H1 (cell line): Measurements from ENCODE around the gene PRRC2C. TPM values are rescaled to one million over a fixed set of nuclear protein-coding genes. Genes with fewer than 3 reads are reported as not detected.

Experiments
- CTCF ChIA-PET: fragments of 300-600 bp; sonication (Branson Sonifier 250); formaldehyde crosslinking; loops from one replicate; lab custom pipeline; 2021; ENCODE audit not compliant: partially characterized antibody; lab: Charles Lee
- POLR2A ChIA-PET: fragments of 300-600 bp; sonication (Branson Sonifier 250); formaldehyde crosslinking; loops from one replicate; lab custom pipeline; 2021; ENCODE audit warnings: inconsistent platforms; ENCODE audit not compliant: partially characterized antibody; lab: Charles Lee
- DNase-seq, 2 experiments: peaks; one replicate each; pipeline versions ENCODE4 v3.0.0 to v3.0.0-alpha.2; 2010 to 2022; ENCODE audit warnings: low spot score in 2 of 2, low read depth in 1 of 2, mixed read lengths in 1 of 2
- FAIRE-seq: peaks from 2 replicates; lab custom pipeline; 2011; peaks lifted over from hg19 to GRCh38; lab: Jason Lieb, UNC
- H2AFZ ChIP-seq: 2 replicates; pipeline ENCODE4 v1.8.1; 2012; ENCODE audit warnings: low read length, inconsistent platforms
- H2AK5ac ChIP-seq: 2 replicates; pipeline ENCODE4 v1.6.1; 2013; ENCODE audit warnings: low read depth, low read length
- H2BK120ac ChIP-seq: replicated peaks from 2 replicates; pipeline ENCODE3; 2013; ENCODE audit warnings: low read depth, low read length, inconsistent platforms
- H2BK12ac ChIP-seq: 2 replicates; pipeline ENCODE4 v1.6.1; 2013; ENCODE audit warnings: low read depth, low read length
- H2BK15ac ChIP-seq: 2 replicates; pipeline ENCODE4 v1.6.1; 2013; ENCODE audit warnings: low read length
- H2BK20ac ChIP-seq: 2 replicates; pipeline ENCODE4 v1.6.1; 2013; ENCODE audit warnings: low read length
- H2BK5ac ChIP-seq: 2 replicates; pipeline ENCODE4 v1.6.1; 2013; ENCODE audit warnings: low read depth, low read length
- H3K14ac ChIP-seq: 2 replicates; pipeline ENCODE4 v1.6.1; 2013; ENCODE audit warnings: inconsistent platforms; ENCODE audit not compliant: insufficient read length
- H3K18ac ChIP-seq: 2 replicates; pipeline ENCODE4 v1.6.1; 2013; ENCODE audit warnings: low read length; ENCODE audit errors: extremely low read depth
- H3K23ac ChIP-seq: 2 replicates; pipeline ENCODE4 v1.6.1; 2013; ENCODE audit warnings: inconsistent platforms; ENCODE audit not compliant: insufficient read length
- H3K23me2 ChIP-seq: 2 replicates; pipeline ENCODE4 v1.6.1; 2013; ENCODE audit warnings: low read depth, low read length
- H3K27ac ChIP-seq: 2 replicates; pipeline ENCODE4 v1.6.1; 2011; ENCODE audit warnings: low read depth, low read length, inconsistent platforms
- H3K27me3 ChIP-seq, 4 experiments: replicated peaks in 1 of 4; 1 replicate in 1 of 4; 2 replicates in 3 of 4; pipeline versions ENCODE4 v1.6.1 to v1.8.1; 2011 to 2013; ENCODE audit warnings: low read length in 3 of 4, mild to moderate bottlenecking in 3 of 4, inconsistent platforms in 2 of 4, mixed read lengths in 2 of 4, moderate library complexity in 1 of 4; ENCODE audit not compliant: control insufficient read depth in 3 of 4, insufficient read depth in 3 of 4; ENCODE audit errors: extremely low read depth in 1 of 4
- H3K36me3 ChIP-seq, 4 experiments: 2 replicates each; pipeline versions ENCODE4 v1.6.1 to v1.8.1; 2011 to 2013; ENCODE audit warnings: mild to moderate bottlenecking in 4 of 4, low read length in 3 of 4, moderate library complexity in 2 of 4, control low read depth in 1 of 4, inconsistent platforms in 1 of 4; ENCODE audit not compliant: insufficient read depth in 4 of 4, control insufficient read depth in 2 of 4
- H3K4ac ChIP-seq: replicated peaks from 2 replicates; pipeline ENCODE3; 2013; ENCODE audit warnings: low read length, low read depth, mixed read lengths, inconsistent platforms; ENCODE audit not compliant: insufficient read length
- H3K4me1 ChIP-seq, 4 experiments: replicated peaks in 1 of 4; 1 replicate in 1 of 4; 2 replicates in 3 of 4; pipeline versions ENCODE4 v1.6.1 to v1.8.1; 2011 to 2013; ENCODE audit warnings: low read length in 3 of 4, inconsistent platforms in 2 of 4, mixed read lengths in 1 of 4; ENCODE audit not compliant: insufficient read depth in 4 of 4, control insufficient read depth in 3 of 4
- H3K4me2 ChIP-seq, 2 experiments: 2 replicates each; pipeline versions ENCODE4 v1.6.1 to v1.8.1; 2011 to 2013; ENCODE audit warnings: low read depth in 2 of 2, low read length in 2 of 2, control low read depth in 1 of 2, inconsistent platforms in 1 of 2, mild to moderate bottlenecking in 1 of 2; ENCODE audit not compliant: insufficient read depth in 1 of 2
- H3K4me3 ChIP-seq, 4 experiments: fragments of 200-600, 300-600 bp in 1 of 4; sonication (generic), shearing (Covaris generic), sonication (Bioruptor Twin) in 1 of 4; 2 replicates each; pipeline versions ENCODE4 v1.5.1 to v1.8.1; 2011 to 2016; ENCODE audit warnings: low read length in 4 of 4, low read depth in 3 of 4, control low read depth in 2 of 4, inconsistent platforms in 2 of 4, mild to moderate bottlenecking in 2 of 4, mixed read lengths in 1 of 4, moderate library complexity in 1 of 4; ENCODE audit not compliant: insufficient read depth in 2 of 4; ENCODE audit errors: extremely low read depth in 1 of 4
- H3K56ac ChIP-seq: replicated peaks from 2 replicates; pipeline ENCODE3; 2013; ENCODE audit warnings: low read depth, mild to moderate bottlenecking, mixed read lengths, low read length, inconsistent platforms; ENCODE audit not compliant: insufficient read length
- H3K79me1 ChIP-seq: 2 replicates; pipeline ENCODE4 v1.6.1; 2013; ENCODE audit warnings: low read depth, low read length, control low read depth
- H3K79me2 ChIP-seq, 2 experiments: 2 replicates each; pipeline versions ENCODE4 v1.6.1 to v1.8.1; 2012 to 2013; ENCODE audit warnings: low read length in 2 of 2, mild to moderate bottlenecking in 2 of 2, inconsistent platforms in 1 of 2; ENCODE audit not compliant: insufficient read depth in 2 of 2, control insufficient read depth in 1 of 2
- H3K9ac ChIP-seq, 4 experiments: replicated peaks in 1 of 4; 1 replicate in 1 of 4; 2 replicates in 3 of 4; pipeline versions ENCODE4 v1.6.1 to v1.8.1; 2011 to 2013; ENCODE audit warnings: low read depth in 3 of 4, low read length in 3 of 4, control low read depth in 2 of 4, mild to moderate bottlenecking in 2 of 4, moderate library complexity in 2 of 4, inconsistent platforms in 1 of 4; ENCODE audit errors: extremely low read depth in 1 of 4
- H3K9me3 ChIP-seq, 2 experiments: 2 replicates each; pipeline versions ENCODE4 v1.6.1 to v1.8.1; 2012 to 2013; ENCODE audit warnings: mild to moderate bottlenecking in 2 of 2, moderate library complexity in 2 of 2, control low read depth in 1 of 2, inconsistent platforms in 1 of 2, low read depth in 1 of 2, low read length in 1 of 2, mixed read lengths in 1 of 2; ENCODE audit not compliant: insufficient read depth in 2 of 2
- H4K20me1 ChIP-seq, 2 experiments: replicated peaks in 1 of 2; 2 replicates each; pipeline versions ENCODE3 to v1.8.1; 2011 to 2013; ENCODE audit warnings: inconsistent platforms in 2 of 2, low read length in 2 of 2, mild to moderate bottlenecking in 1 of 2; ENCODE audit not compliant: insufficient read depth in 2 of 2, control insufficient read depth in 1 of 2
- H4K5ac ChIP-seq: 2 replicates; pipeline ENCODE4 v1.6.1; 2013; ENCODE audit warnings: low read length, low read depth, mixed read lengths, inconsistent platforms; ENCODE audit not compliant: insufficient read length
- H4K8ac ChIP-seq: 2 replicates; pipeline ENCODE4 v1.8.0; 2013; ENCODE audit warnings: mild to moderate bottlenecking, moderate library complexity, low read length, inconsistent platforms; ENCODE audit not compliant: insufficient read depth; ENCODE audit errors: extremely low read depth
- H4K91ac ChIP-seq: replicated peaks from 2 replicates; pipeline ENCODE3; 2013; ENCODE audit warnings: low read length, mixed read lengths, inconsistent platforms; ENCODE audit not compliant: insufficient read length
- BACH1 ChIP-seq: IDR thresholded peaks from 2 replicates; pipeline ENCODE4 v1.6.1; 2012; ENCODE audit warnings: low read length, improper control_type of control experiment
- BRCA1 ChIP-seq: IDR thresholded peaks from 2 replicates; pipeline ENCODE4 v1.6.1; 2012; ENCODE audit warnings: low read depth, low read length, improper control_type of control experiment
- POLR2AphosphoS5 ChIP-seq: IDR thresholded peaks from 2 replicates; pipeline ENCODE4 v1.6.1; 2011; ENCODE audit warnings: low read depth, low read length
- SIN3A ChIP-seq, 2 experiments: IDR thresholded peaks in 1 of 2; conservative IDR thresholded peaks in 1 of 2; 2 replicates each; pipeline ENCODE4 v1.6.1; 2011 to 2012; ENCODE audit warnings: low read length in 2 of 2, improper control_type of control experiment in 1 of 2, low read depth in 1 of 2, mild to moderate bottlenecking in 1 of 2
- SP4 ChIP-seq: IDR thresholded peaks from 2 replicates; pipeline ENCODE4 v1.6.1; 2012; ENCODE audit warnings: low read length, inconsistent platforms
- SRF ChIP-seq: IDR thresholded peaks from 2 replicates; pipeline ENCODE4 v1.6.1; 2011; ENCODE audit warnings: mild to moderate bottlenecking, low read depth, low read length, moderate library complexity
- WGBS, 2 experiments: shearing (Covaris generic) in 1 of 2; methylation state at CpG; one replicate each; pipeline versions ENCODE4 v1.1.6 to v1.1.7; 2013 to 2015; ENCODE audit warnings: low lambda C conversion rate in 2 of 2, mixed read lengths in 2 of 2, inconsistent platforms in 1 of 2, low coverage in 1 of 2, missing lambda C conversion rate in 1 of 2; ENCODE audit not compliant: insufficient replicate concordance in 2 of 2, insufficient coverage in 1 of 2, insufficient read length in 1 of 2; ENCODE audit errors: extremely low coverage in 1 of 2, missing lambda C conversion rate in 1 of 2; 5-methylcytosine and 5-hydroxymethylcytosine counted together
- polyA plus RNA-seq, 7 experiments: library from polyadenylated mRNA; depleted of rRNA in 3 of 7; stranded (reverse) in 5 of 7; unstranded in 2 of 7; fragments of >200 nt in 5 of 7; fragments of 200-250 nt in 2 of 7; gene quantifications; 1 replicate in 5 of 7; 2 replicates in 1 of 7; 4 replicates in 1 of 7; pipeline versions ENCODE4 v1.2.1 to v1.2.3, GENCODE V29; 2011 to 2013; ENCODE audit warnings: missing spikeins in 2 of 7, mixed read lengths in 2 of 7
- total RNA-seq: library from RNA; stranded (reverse); fragmentation: NEBNext Ultra II Directional; extraction: Animal tissue kit (Norgen Biotek cat#: 25700); gene quantifications from 2 replicates; pipeline ENCODE4 v1.2.1, GENCODE V29; 2021

PRRC2C gene
- total and polyA plus RNA-seq, 2 of the 8 experiments (the other 6 are each of a cell fraction or from before 2014, with no cell fraction given), result 125 to 264 TPM

DNA sequence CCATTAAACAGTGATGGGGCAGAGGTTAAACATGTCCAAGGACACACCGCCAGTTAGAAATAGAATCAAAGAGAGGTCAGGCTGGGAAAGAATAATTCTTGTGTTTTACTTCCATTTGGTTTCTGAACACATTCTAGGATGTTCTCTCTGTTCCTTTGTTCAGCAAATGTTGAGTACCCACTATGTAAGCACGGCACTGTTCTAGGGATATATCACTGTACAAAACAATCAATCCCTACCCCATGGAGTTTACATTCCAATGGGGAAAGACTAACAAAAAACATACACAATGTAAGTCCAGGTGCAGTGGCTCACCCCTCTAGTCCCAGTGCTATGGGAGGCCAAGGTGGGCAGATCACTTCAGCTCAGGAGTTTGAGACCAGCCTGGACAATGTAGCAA lies 142.9 kb downstream of the PRRC2C start:
- POLR2A ChIA-PET, result no interaction called here
- no peaks in the 10 kb centered on the region for H3K23me2 ChIP-seq

More for the DNA sequence above, 142.9 kb downstream of the PRRC2C start:
- no peak overlapping the region for H3K4ac ChIP-seq
- no peak overlapping the region for H3K56ac ChIP-seq
- no peaks in the 10 kb centered on the region for H3K79me2 ChIP-seq
- CTCF ChIA-PET, result interaction anchor here (2.5 kb wide), 1 partner anchor 17 kb away, joined by 7 read pairs; no protein-coding TSS in a partner anchor
- H3K9me3 ChIP-seq, result no peaks in the 10 kb centered on the region
- H2BK12ac ChIP-seq, result no peak overlapping the region
- 97% methylated on average over 2 of the region's 2 CpGs; no CpG with 5 or more reads in 1 of the 2 experiments for WGBS, 2 experiments
- no peak overlapping the region for H4K91ac ChIP-seq
- H4K8ac ChIP-seq, result no peak overlapping the region
- H3K27ac ChIP-seq, result no peak overlapping the region
- DNase-seq, result no peak
- no peak overlapping the region for H3K23ac ChIP-seq
- no peak for TF ChIP-seq BACH1
- TF ChIP-seq SIN3A (conservative IDR thresholded peaks at IDR 0.05 in 1 of 2, IDR thresholded peaks at IDR 0.05 in 1 of 2; ENCODE audit: low read depth in 1 of 2, low read length in 2 of 2), result no peak
- TF ChIP-seq SP4, result no peak
- no peak for TF ChIP-seq BRCA1
- TF ChIP-seq POLR2AphosphoS5, result no peak
- TF ChIP-seq SRF, result no peak
- TF ChIP-seq, all 59 proteins: peak for 0
- Histone ChIP-seq H3K14ac (no peak overlapping the region), H2BK5ac (no peak overlapping the region), H3K4me1 (no peaks in the 10 kb centered on the region), H2BK15ac (no peak overlapping the region), H2AK5ac (no peak overlapping the region), H2AFZ (no peak overlapping the region), H3K9ac (no peak overlapping the region), H3K4me3 (no peak overlapping the region), H2BK20ac (no peak overlapping the region), H3K18ac (no peak overlapping the region), H4K5ac (no peak overlapping the region), H3K36me3 (no peaks in the 10 kb centered on the region), H3K79me1 (no peaks in the 10 kb centered on the region), H3K27me3 (no peaks in the 10 kb centered on the region), H3K4me2 (no peak overlapping the region), H4K20me1 (no peaks in the 10 kb centered on the region), H2BK120ac (no peak overlapping the region)
- no peak for FAIRE-seq
